CD8-positive, alpha-beta memory T cell (primary cell): ENCODE results near the gene LARP4. TPM values are rescaled to one million over a fixed set of nuclear protein-coding genes. Genes with fewer than 3 reads are reported as not detected.
A peak's percentile ranks its signal among the peaks of the same experiment; 100 is the strongest.

Experiments
- CTCF ChIA-PET: fragments of 350-600 bp; sonication (Branson Sonifier 250); formaldehyde crosslinking; loops from one replicate; lab custom pipeline; 2021; ENCODE audit warnings: antibody characterized with exemption; lab: Charles Lee
- POLR2A ChIA-PET: fragments of 350-600 bp; sonication (Branson Sonifier 250); formaldehyde crosslinking; loops from one replicate; lab custom pipeline; 2021; ENCODE audit warnings: antibody characterized with exemption; lab: Charles Lee
- DNase-seq, 5 donors: peaks; one replicate each; pipeline versions ENCODE4 v3.0.0 to v3.0.0-alpha.2; 2020 to 2022; ENCODE audit warnings: mixed read lengths in 1 of 5
- H3K27ac ChIP-seq: one replicate; pipeline ENCODE4 v1.7.0; 2013; ENCODE audit warnings: low read depth, mild to moderate bottlenecking, low read length, moderate library complexity
- H3K27me3 ChIP-seq: 2 replicates; pipeline ENCODE4 v1.7.0; 2013; ENCODE audit warnings: low read length, mild to moderate bottlenecking; ENCODE audit not compliant: insufficient read depth, poor library complexity, severe bottlenecking
- H3K36me3 ChIP-seq: 2 replicates; pipeline ENCODE4 v1.7.0; 2013; ENCODE audit warnings: mild to moderate bottlenecking, low read length, moderate library complexity; ENCODE audit not compliant: insufficient read depth
- H3K4me1 ChIP-seq: 2 replicates; pipeline ENCODE4 v1.7.0; 2013; ENCODE audit warnings: mild to moderate bottlenecking, low read length, moderate library complexity; ENCODE audit not compliant: insufficient read depth
- H3K4me3 ChIP-seq: 2 replicates; pipeline ENCODE4 v1.7.0; 2013; ENCODE audit warnings: mild to moderate bottlenecking, low read length
- H3K9me3 ChIP-seq: 2 replicates; pipeline ENCODE4 v1.7.0; 2013; ENCODE audit warnings: mild to moderate bottlenecking, low read length
- H3K27ac Mint-ChIP-seq, 8 donors: one replicate each; pipeline ENCODE4 v1.8.0; 2020 to 2021; ENCODE audit warnings: mixed read lengths in 8 of 8, mild to moderate bottlenecking in 6 of 8, inconsistent platforms in 3 of 8, moderate library complexity in 3 of 8
- H3K27me3 Mint-ChIP-seq, 2 donors: one replicate each; pipeline ENCODE4 v1.8.0; 2020 to 2021; ENCODE audit warnings: mixed read lengths in 2 of 2, mild to moderate bottlenecking in 1 of 2, moderate library complexity in 1 of 2
- H3K36me3 Mint-ChIP-seq, 3 donors: one replicate each; pipeline ENCODE4 v1.8.0; 2020 to 2021; ENCODE audit warnings: mixed read lengths in 3 of 3, inconsistent platforms in 1 of 3, mild to moderate bottlenecking in 1 of 3
- H3K4me1 Mint-ChIP-seq, 3 donors: one replicate each; pipeline ENCODE4 v1.8.0; 2020 to 2021; ENCODE audit warnings: mixed read lengths in 3 of 3, inconsistent platforms in 1 of 3, mild to moderate bottlenecking in 1 of 3
- H3K4me3 Mint-ChIP-seq, 7 donors: one replicate each; pipeline ENCODE4 v1.8.0; 2020 to 2021; ENCODE audit warnings: mixed read lengths in 7 of 7, mild to moderate bottlenecking in 6 of 7, moderate library complexity in 4 of 7, inconsistent platforms in 2 of 7
- H3K9me3 Mint-ChIP-seq, 5 donors: one replicate each; pipeline ENCODE4 v1.8.0; 2020 to 2022; ENCODE audit warnings: mixed read lengths in 5 of 5, mild to moderate bottlenecking in 3 of 5, moderate library complexity in 2 of 5, inconsistent platforms in 1 of 5
- polyA plus RNA-seq: library from polyadenylated mRNA; unstranded; fragments of 300-500 nt; fragmentation: Illumina TruSeq; gene quantifications from one replicate; pipeline ENCODE4 v1.2.3, GENCODE V29; 2021
- total RNA-seq, 2 experiments: library from RNA; stranded (reverse); gene quantifications; one replicate each; pipeline ENCODE4 v1.2.3, GENCODE V29; 2021

Gene LARP4
- 100 to 1,000 TPM; 110 to 121 TPM for total RNA-seq
- 19.5 TPM for polyA plus RNA-seq

GRCh38 chr12:50400638-50401499, at the start of gene LARP4:
Gene LARP4 (plus strand): TSS chr12:50400885. CDS start chr12:50401011, 126 bp downstream.
- Mint-ChIP-seq H3K4me3 (peak within 1 kb of the TSS; percentile 90 to 100 (median 98)), H3K4me1 (peaks cover 33 to 48% (median 36%) of the 10 kb centered on the region in 3 donors), H3K27ac (peak within 1 kb of the TSS; percentile 83 to 98 (median 96)), H3K9me3 (no peaks in the 10 kb centered on the region), H3K27me3 (peaks cover 3 to 11% of the 10 kb centered on the region in 2 donors), H3K36me3 (peaks cover 0 to 11% (median 6%) of the 10 kb centered on the region in 3 donors)
- DNase-seq = peak; percentile 82 to 91 (median 87)
- H3K27ac ChIP-seq = peak within 1 kb of the TSS; percentile 87
- H3K4me3 ChIP-seq = peak within 1 kb of the TSS; percentile 97
- H3K4me1 ChIP-seq = peaks cover 19% of the 10 kb centered on the region
- CTCF ChIA-PET = no interaction called here
- H3K36me3 ChIP-seq = no peaks in the 10 kb centered on the region
- POLR2A ChIA-PET = interaction anchor here (0.6 kb wide), 1 partner anchor 682 kb away, joined by 3 read pairs; no protein-coding TSS in a partner anchor
- H3K9me3 ChIP-seq = no peaks in the 10 kb centered on the region
- H3K27me3 ChIP-seq = no peaks in the 10 kb centered on the region

GRCh38 chr12:50351120-50352043, 49.3 kb upstream of the LARP4 start:
- no peaks in the 10 kb centered on the region for H3K36me3 ChIP-seq
- Mint-ChIP-seq H3K36me3 (peaks cover 0 to 2% (median 0%) of the 10 kb centered on the region in 3 donors), H3K9me3 (peaks cover 0 to 2% (median 0%) of the 10 kb centered on the region in 5 donors), H3K27me3 (peaks cover 0 to 4% of the 10 kb centered on the region in 2 donors), H3K4me3 (peak overlapping the region in 1 of 7 donors; percentile 45), H3K4me1 (no peaks in the 10 kb centered on the region), H3K27ac (peak overlapping the region in 2 of 8 donors; percentile 49 to 75)
- no peaks in the 10 kb centered on the region for H3K9me3 ChIP-seq
- no peak overlapping the region for H3K4me3 ChIP-seq
- H3K4me1 ChIP-seq = peaks cover 15% of the 10 kb centered on the region
- H3K27ac ChIP-seq = no peak overlapping the region
- DNase-seq = no peak
- no peaks in the 10 kb centered on the region for H3K27me3 ChIP-seq
- ChIA-PET POLR2A (interaction anchor here (0.8 kb wide), 1 partner anchor 12 kb away, joined by 4 read pairs; no protein-coding TSS in a partner anchor), CTCF (interaction anchor here (0.8 kb wide), 1 partner anchor 10 kb away, joined by 3 read pairs; no protein-coding TSS in a partner anchor)

GRCh38 chr12:50353404-50353803, 47.3 kb upstream of the LARP4 start:
- DNase-seq = no peak
- ChIA-PET CTCF (no interaction called here), POLR2A (no interaction called here)
- Mint-ChIP-seq H3K27me3 (peaks cover 0 to 6% of the 10 kb centered on the region in 2 donors), H3K4me1 (no peaks in the 10 kb centered on the region), H3K36me3 (peaks cover 0 to 2% (median 0%) of the 10 kb centered on the region in 3 donors), H3K4me3 (no peak overlapping the region), H3K9me3 (no peaks in the 10 kb centered on the region), H3K27ac (no peak overlapping the region)
- Histone ChIP-seq H3K27ac (no peak overlapping the region), H3K4me3 (no peak overlapping the region), H3K4me1 (peaks cover 15% of the 10 kb centered on the region), H3K27me3 (no peaks in the 10 kb centered on the region), H3K9me3 (no peaks in the 10 kb centered on the region), H3K36me3 (no peaks in the 10 kb centered on the region)

GRCh38 chr12:50353869-50354593, 46.7 kb upstream of the LARP4 start:
- ChIA-PET CTCF (no interaction called here), POLR2A (no interaction called here)
- H3K9me3 Mint-ChIP-seq = no peaks in the 10 kb centered on the region
- no peaks in the 10 kb centered on the region for H3K9me3 ChIP-seq
- no peaks in the 10 kb centered on the region for H3K4me1 Mint-ChIP-seq
- H3K27ac ChIP-seq = no peak overlapping the region
- peaks cover 0 to 6% of the 10 kb centered on the region in 2 donors for H3K27me3 Mint-ChIP-seq
- H3K4me3 ChIP-seq = peak overlapping the region; percentile 35
- no peak overlapping the region for H3K27ac Mint-ChIP-seq
- H3K36me3 Mint-ChIP-seq = peaks cover 0 to 2% (median 0%) of the 10 kb centered on the region in 3 donors
- H3K36me3 ChIP-seq = no peaks in the 10 kb centered on the region
- H3K27me3 ChIP-seq = no peaks in the 10 kb centered on the region
- no peak for DNase-seq
- no peak overlapping the region for H3K4me3 Mint-ChIP-seq
- H3K4me1 ChIP-seq = peaks cover 15% of the 10 kb centered on the region

GRCh38 chr12:50354908-50355307, 45.8 kb upstream of the LARP4 start:
- H3K27me3 ChIP-seq = no peaks in the 10 kb centered on the region
- Mint-ChIP-seq H3K9me3 (no peaks in the 10 kb centered on the region), H3K27me3 (peaks cover 5 to 6% of the 10 kb centered on the region in 2 donors), H3K27ac (no peak overlapping the region), H3K36me3 (peaks cover 0 to 4% (median 2%) of the 10 kb centered on the region in 3 donors), H3K4me1 (no peaks in the 10 kb centered on the region), H3K4me3 (no peak overlapping the region)
- H3K4me1 ChIP-seq = peaks cover 15% of the 10 kb centered on the region
- no peak overlapping the region for H3K27ac ChIP-seq
- ChIA-PET POLR2A (no interaction called here), CTCF (interaction anchor here (0.5 kb wide), 1 partner anchor 58 kb away, joined by 3 read pairs; no protein-coding TSS in a partner anchor)
- no peak overlapping the region for H3K4me3 ChIP-seq
- H3K9me3 ChIP-seq = no peaks in the 10 kb centered on the region
- no peaks in the 10 kb centered on the region for H3K36me3 ChIP-seq
- DNase-seq = no peak

- Mint-ChIP-seq H3K27ac (no peak overlapping the region), H3K4me3 (no peak overlapping the region), H3K27me3 (peaks cover 5 to 6% of the 10 kb centered on the region in 2 donors), H3K4me1 (no peaks in the 10 kb centered on the region), H3K36me3 (peaks cover 0 to 4% (median 2%) of the 10 kb centered on the region in 3 donors), H3K9me3 (no peaks in the 10 kb centered on the region)
- ChIA-PET CTCF (interaction anchor here (0.5 kb wide), 1 partner anchor 59 kb away, joined by 3 read pairs; no protein-coding TSS in a partner anchor), POLR2A (no interaction called here)
- no peaks in the 10 kb centered on the region for H3K36me3 ChIP-seq
- peaks cover 15% of the 10 kb centered on the region for H3K4me1 ChIP-seq
- H3K27ac ChIP-seq = no peak overlapping the region
- DNase-seq = no peak
- H3K27me3 ChIP-seq = no peaks in the 10 kb centered on the region
- H3K4me3 ChIP-seq = no peak overlapping the region
- H3K9me3 ChIP-seq = no peaks in the 10 kb centered on the region
Observed at GRCh38 chr12:50355365-50355764, 45.3 kb upstream of the LARP4 start.

- no peak for DNase-seq
- Mint-ChIP-seq H3K27ac (no peak overlapping the region), H3K27me3 (peaks cover 10 to 13% of the 10 kb centered on the region in 2 donors), H3K36me3 (peaks cover 0 to 4% (median 0%) of the 10 kb centered on the region in 3 donors), H3K4me3 (no peak overlapping the region), H3K4me1 (no peaks in the 10 kb centered on the region), H3K9me3 (no peaks in the 10 kb centered on the region)
- ChIA-PET POLR2A (no interaction called here), CTCF (no interaction called here)
- Histone ChIP-seq H3K9me3 (no peaks in the 10 kb centered on the region), H3K4me1 (no peaks in the 10 kb centered on the region), H3K36me3 (no peaks in the 10 kb centered on the region), H3K4me3 (no peak overlapping the region), H3K27me3 (no peaks in the 10 kb centered on the region), H3K27ac (no peak overlapping the region)
Observed at GRCh38 chr12:50362671-50363070, 38.0 kb upstream of the LARP4 start.
